Measurements from ENCODE around the gene SLC6A4.

SLC6A4 gene

DNA sequence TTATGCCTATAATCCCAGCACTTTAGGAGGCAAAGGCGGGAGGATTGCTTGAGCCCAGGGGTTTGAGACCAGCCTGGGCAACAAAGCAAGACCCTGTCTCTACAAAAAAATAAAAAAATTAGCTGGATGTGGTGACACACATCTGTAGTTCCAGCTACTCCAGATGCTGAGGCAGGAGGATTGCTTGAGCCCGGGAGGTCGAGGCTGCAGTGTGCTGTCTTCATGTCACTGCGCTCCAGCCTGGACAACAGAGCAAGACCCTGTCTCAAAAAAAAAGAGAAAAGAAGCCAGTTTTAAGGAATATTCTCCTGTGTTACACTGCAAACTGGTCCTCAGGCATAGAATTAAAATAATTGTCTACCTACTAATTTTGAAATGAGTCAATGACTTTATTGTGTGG lies 71.0 kb downstream of the SLC6A4 start:
- TF ChIP-seq EZH2 (optimal IDR thresholded peaks at IDR 0.05; ENCODE audit: low read depth, low read length): no peak
- H3K79me2 ChIP-seq (ENCODE audit: low read length): peaks cover 23% of the 10 kb centered on the region
- no peaks in the 10 kb centered on the region for H4K20me1 ChIP-seq (ENCODE audit: insufficient read depth, low read length)
- H3K9me2 ChIP-seq (replicated peaks; ENCODE audit: insufficient read depth, low read length): no peaks in the 10 kb centered on the region
- no peaks in the 10 kb centered on the region for H3K27me3 ChIP-seq (replicated peaks; ENCODE audit: insufficient read depth, low read length)
- H3K36me3 ChIP-seq (replicated peaks; ENCODE audit: insufficient read depth, low read length): no peaks in the 10 kb centered on the region
- no peak overlapping the region for H3K4me3 ChIP-seq (ENCODE audit: low read length)
- H3K4me2 ChIP-seq (ENCODE audit: low read depth, low read length): no peak overlapping the region
- no peak overlapping the region for H2AFZ ChIP-seq (ENCODE audit: low read length)
- H3K9ac ChIP-seq (ENCODE audit: low read length): no peak overlapping the region
- no peak for DNase-seq
- peaks cover 9% of the 10 kb centered on the region for H3F3A ChIP-seq (ENCODE audit: insufficient read depth, low read length)
- peaks cover 20% of the 10 kb centered on the region for H3K4me1 ChIP-seq (ENCODE audit: low read length)
- H3K9me3 ChIP-seq (replicated peaks; ENCODE audit: insufficient read depth, low read length): no peaks in the 10 kb centered on the region
- no peak overlapping the region for H3K27ac ChIP-seq (ENCODE audit: low read length)

DNA sequence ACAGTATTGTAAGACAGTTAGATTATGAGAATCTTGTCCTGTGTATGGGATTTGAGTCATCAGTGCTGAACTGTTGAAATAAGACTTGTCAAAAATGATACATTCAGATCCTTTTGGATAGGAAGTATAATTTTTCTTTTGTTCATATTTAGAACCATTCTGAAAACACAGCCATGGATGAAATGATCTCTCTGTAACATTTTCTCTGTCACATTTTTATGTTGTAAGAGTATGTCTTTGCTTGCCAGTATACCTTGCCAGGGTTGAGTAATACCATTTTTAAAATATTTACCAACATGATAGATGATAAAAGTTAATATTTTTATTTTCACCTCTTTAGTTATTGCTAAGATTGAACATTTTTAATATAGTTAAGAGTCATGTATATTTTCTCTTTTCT lies 73.9 kb downstream of the SLC6A4 start:
- TF ChIP-seq EZH2 (optimal IDR thresholded peaks at IDR 0.05; ENCODE audit: low read depth, low read length): no peak
- TF ChIP-seq EZH2phosphoT487 (IDR thresholded peaks at IDR 0.05; ENCODE audit: low read length): no peak
- TF ChIP-seq, protein P1, sequence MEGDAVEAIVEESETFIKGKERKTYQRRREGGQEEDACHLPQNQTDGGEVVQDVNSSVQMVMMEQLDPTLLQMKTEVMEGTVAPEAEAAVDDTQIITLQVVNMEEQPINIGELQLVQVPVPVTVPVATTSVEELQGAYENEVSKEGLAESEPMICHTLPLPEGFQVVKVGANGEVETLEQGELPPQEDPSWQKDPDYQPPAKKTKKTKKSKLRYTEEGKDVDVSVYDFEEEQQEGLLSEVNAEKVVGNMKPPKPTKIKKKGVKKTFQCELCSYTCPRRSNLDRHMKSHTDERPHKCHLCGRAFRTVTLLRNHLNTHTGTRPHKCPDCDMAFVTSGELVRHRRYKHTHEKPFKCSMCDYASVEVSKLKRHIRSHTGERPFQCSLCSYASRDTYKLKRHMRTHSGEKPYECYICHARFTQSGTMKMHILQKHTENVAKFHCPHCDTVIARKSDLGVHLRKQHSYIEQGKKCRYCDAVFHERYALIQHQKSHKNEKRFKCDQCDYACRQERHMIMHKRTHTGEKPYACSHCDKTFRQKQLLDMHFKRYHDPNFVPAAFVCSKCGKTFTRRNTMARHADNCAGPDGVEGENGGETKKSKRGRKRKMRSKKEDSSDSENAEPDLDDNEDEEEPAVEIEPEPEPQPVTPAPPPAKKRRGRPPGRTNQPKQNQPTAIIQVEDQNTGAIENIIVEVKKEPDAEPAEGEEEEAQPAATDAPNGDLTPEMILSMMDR (IDR thresholded peaks at IDR 0.05; ENCODE audit: low read length): no peak
- peaks cover 9% of the 10 kb centered on the region for H3F3A ChIP-seq (ENCODE audit: insufficient read depth, low read length)
- no peaks in the 10 kb centered on the region for H3K9me3 ChIP-seq (replicated peaks; ENCODE audit: insufficient read depth, low read length)
- DNase-seq: no peak
- no peak overlapping the region for H3K27ac ChIP-seq (ENCODE audit: low read length)
- no peak overlapping the region for H3K9ac ChIP-seq (ENCODE audit: low read length)
- H3K9me2 ChIP-seq (replicated peaks; ENCODE audit: insufficient read depth, low read length): no peaks in the 10 kb centered on the region
- H3K79me2 ChIP-seq (ENCODE audit: low read length): peaks cover 32% of the 10 kb centered on the region
- H2AFZ ChIP-seq (ENCODE audit: low read length): no peak overlapping the region
- H3K4me2 ChIP-seq (ENCODE audit: low read depth, low read length): no peak overlapping the region
- H3K36me3 ChIP-seq (replicated peaks; ENCODE audit: insufficient read depth, low read length): no peaks in the 10 kb centered on the region
- no peaks in the 10 kb centered on the region for H3K27me3 ChIP-seq (replicated peaks; ENCODE audit: insufficient read depth, low read length)
- peaks cover 12% of the 10 kb centered on the region for H3K4me1 ChIP-seq (ENCODE audit: low read length)
- no peak overlapping the region for H3K4me3 ChIP-seq (ENCODE audit: low read length)
- H4K20me1 ChIP-seq (ENCODE audit: insufficient read depth, low read length): no peaks in the 10 kb centered on the region

DNA sequence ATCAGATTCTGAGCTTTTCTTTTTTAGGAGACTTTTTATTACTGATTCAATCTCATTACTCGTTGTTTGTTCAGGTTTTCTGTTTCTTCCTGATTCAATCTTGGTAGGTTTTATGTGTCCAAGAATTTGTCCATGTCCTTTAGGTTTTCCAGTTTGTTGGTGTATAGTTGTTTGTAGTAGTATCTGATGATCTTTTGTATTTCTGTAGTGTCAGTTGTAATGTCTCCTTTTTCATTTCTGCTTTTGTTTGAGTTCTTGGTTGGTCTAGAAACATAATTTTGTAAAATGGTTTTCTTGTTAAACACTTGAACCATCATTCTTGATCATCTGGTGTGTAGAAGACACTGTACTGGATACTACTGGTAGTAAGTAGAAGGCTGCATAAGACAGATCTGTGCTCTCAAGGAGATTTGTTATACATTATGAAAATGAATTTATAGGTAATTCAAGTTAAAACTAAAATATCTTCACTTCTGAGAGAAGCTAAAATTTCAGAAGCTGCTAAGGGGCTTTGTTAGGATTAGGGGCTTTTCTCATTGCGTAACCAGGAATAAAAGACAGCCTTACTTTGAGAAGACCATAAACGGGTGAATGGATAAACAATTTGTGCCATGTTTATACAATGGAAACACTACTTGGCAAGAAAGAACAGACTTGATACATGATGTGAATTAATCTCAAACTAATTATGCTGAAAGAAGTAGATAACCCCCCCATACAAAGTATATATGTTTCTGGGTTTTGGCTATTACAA lies 74.9 kb downstream of the SLC6A4 start:
- H3K36me3 ChIP-seq (replicated peaks; ENCODE audit: insufficient read depth, low read length): no peaks in the 10 kb centered on the region
- H3K79me2 ChIP-seq (ENCODE audit: low read length): peaks cover 34% of the 10 kb centered on the region
- H2AFZ ChIP-seq (ENCODE audit: low read length): no peak overlapping the region
- no peaks in the 10 kb centered on the region for H4K20me1 ChIP-seq (ENCODE audit: insufficient read depth, low read length)
- H3K9me3 ChIP-seq (replicated peaks; ENCODE audit: insufficient read depth, low read length): no peaks in the 10 kb centered on the region
- TF ChIP-seq, protein P1 (IDR thresholded peaks at IDR 0.05; ENCODE audit: low read length): no peak
- no peak for TF ChIP-seq EZH2phosphoT487 (IDR thresholded peaks at IDR 0.05; ENCODE audit: low read length)
- no peak for TF ChIP-seq EZH2 (optimal IDR thresholded peaks at IDR 0.05; ENCODE audit: low read depth, low read length)
- no peak overlapping the region for H3K27ac ChIP-seq (ENCODE audit: low read length)
- no peak for DNase-seq
- no peaks in the 10 kb centered on the region for H3K9me2 ChIP-seq (replicated peaks; ENCODE audit: insufficient read depth, low read length)
- no peak overlapping the region for H3K4me2 ChIP-seq (ENCODE audit: low read depth, low read length)
- no peaks in the 10 kb centered on the region for H3K27me3 ChIP-seq (replicated peaks; ENCODE audit: insufficient read depth, low read length)
- H3F3A ChIP-seq (ENCODE audit: insufficient read depth, low read length): peaks cover 1% of the 10 kb centered on the region; the same call in 1 of the 2 replicates
- no peak overlapping the region for H3K9ac ChIP-seq (ENCODE audit: low read length)
- peaks cover 3% of the 10 kb centered on the region for H3K4me1 ChIP-seq (ENCODE audit: low read length)
- no peak overlapping the region for H3K4me3 ChIP-seq (ENCODE audit: low read length)

Data from MM.1S (cell line).